ENCODE data around the gene PHAX.
"Not testable (repeated sequence)": the region's sequence is repeated elsewhere in the genome, so short reads cannot be mapped to it uniquely, and the experiment has no call there.

The PHAX gene, protein sequence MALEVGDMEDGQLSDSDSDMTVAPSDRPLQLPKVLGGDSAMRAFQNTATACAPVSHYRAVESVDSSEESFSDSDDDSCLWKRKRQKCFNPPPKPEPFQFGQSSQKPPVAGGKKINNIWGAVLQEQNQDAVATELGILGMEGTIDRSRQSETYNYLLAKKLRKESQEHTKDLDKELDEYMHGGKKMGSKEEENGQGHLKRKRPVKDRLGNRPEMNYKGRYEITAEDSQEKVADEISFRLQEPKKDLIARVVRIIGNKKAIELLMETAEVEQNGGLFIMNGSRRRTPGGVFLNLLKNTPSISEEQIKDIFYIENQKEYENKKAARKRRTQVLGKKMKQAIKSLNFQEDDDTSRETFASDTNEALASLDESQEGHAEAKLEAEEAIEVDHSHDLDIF

DNA sequence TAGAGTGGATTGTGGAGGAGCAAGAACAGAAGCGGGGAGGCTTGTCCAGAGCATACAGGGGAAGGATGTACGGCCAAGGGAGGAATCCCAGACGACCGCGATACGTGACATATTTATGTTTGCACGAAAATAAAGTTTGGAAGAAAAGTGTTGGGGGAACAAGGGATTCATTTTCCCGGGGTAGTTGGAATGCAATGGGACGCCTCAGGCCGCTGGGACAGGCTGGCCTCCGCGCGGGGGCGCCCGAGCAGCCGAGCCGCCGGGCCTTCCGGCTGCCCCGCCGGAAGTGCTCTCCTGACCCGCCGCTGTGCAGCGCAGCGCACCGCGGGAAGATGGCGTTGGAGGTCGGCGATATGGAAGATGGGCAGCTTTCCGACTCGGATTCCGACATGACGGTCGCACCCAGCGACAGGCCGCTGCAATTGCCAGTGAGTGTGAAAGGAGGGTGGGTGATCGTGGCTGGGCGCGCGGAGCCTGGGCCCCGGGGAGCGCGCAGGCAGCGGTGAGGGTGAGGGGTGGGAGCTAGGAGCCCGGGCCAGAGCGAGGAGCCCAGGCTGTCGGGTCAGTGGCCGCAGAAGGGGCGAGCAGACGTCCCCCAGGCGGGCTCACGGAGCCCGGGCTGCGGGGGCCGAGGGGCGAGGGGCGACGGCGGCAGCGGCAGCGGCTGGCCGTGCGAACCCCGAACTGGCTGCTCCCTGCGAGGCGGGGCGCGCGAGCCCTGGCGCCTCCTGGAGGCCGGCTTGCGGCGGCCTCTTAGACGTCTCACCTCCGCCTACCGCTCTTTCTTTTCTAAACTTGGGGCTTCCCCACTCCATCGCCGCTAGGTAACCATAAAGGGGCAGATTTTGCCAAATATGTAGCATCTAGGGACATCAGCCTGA is at the start of gene PHAX:
TSS of gene PHAX (plus strand) at position 317 of the 881 bp plus-strand sequence. CDS start at position 333, 16 bp downstream.
- DNase-seq (ENCODE audit: low read depth in 1 of 2, low spot score in 1 of 2), result peak; percentile 71 to 87
- TF ChIP-seq JUND (IDR thresholded peaks at IDR 0.05; ENCODE audit: low read depth), result no peak
- in situ Hi-C loops (cut with HindIII; ENCODE audit: low pct_unique_long_range_greater_than_20kb, low sequenced_read_pairs), result no loop called here

DNA sequence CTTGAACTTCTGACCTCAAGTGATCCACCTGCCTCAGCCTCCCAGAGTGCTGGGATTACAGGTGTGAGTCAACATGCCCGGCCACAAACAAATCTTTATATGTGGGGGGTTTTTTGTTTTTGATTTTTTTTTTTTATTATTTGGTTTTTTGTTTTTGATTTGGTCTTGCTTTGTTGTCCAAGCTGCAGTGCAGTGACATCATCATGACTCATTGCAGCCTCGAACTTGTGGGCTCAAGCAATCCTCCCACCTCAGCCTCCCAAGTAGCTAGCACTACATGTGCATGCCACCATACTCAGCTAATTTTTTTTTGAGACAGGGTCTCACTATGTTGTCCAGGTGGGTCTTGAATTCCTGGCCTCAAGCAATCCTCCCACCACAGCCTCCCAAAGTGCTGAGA is 48.1 kb upstream of the PHAX start:
- DNase-seq (ENCODE audit: low read depth in 1 of 2, low spot score in 1 of 2), result no peak

DNA sequence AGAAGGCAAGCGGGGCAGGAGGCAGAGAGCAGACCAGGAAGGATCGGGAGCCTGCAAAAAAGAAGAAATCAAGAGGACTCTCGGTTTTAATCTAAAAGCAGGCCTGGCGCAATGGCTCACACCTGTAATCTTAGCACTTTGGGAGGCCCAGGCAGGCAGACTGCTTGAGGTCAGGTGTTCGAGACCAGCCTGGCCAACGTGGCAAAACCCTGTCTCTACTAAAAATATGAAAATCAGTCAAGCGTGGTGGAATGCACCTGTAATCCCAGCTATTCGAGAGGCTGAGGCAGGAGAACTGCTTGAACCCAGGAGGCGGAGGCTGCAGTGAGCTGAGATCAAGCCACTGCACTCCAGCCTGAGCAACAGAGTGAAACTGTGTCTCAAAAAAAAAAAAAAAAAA is 45.6 kb upstream of the PHAX start:
- in situ Hi-C loops (cut with HindIII; ENCODE audit: low pct_unique_long_range_greater_than_20kb, low sequenced_read_pairs); DNase-seq (ENCODE audit: low read depth in 1 of 2, low spot score in 1 of 2): not testable (repeated sequence)

More for the DNA sequence above, 48.1 kb upstream of the PHAX start:
- in situ Hi-C loops (cut with HindIII; ENCODE audit: low pct_unique_long_range_greater_than_20kb, low sequenced_read_pairs), result no loop called here
- no peak for TF ChIP-seq JUND (IDR thresholded peaks at IDR 0.05; ENCODE audit: low read depth)

DNA sequence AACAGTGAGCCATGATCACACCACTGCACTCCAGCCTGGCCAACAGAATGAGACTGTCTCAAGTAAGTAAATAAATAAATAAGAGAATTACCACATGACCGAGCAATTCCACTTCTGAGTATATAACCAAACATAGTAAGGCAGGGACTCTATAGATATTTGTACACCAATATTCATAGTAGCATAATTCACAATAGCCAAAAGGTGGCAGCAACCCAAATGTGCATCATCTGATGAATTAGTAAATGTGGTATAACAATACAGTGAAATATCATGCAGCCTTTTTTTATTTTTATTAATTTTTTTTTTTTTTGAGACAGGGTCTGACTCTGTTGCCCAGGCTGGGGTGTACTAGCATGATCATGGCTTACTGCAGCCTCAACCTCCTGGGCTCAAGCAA is 38.8 kb upstream of the PHAX start:
- peak in 1 of 2 experiments; percentile 30 for DNase-seq (ENCODE audit: low read depth in 1 of 2, low spot score in 1 of 2)
- no peak for TF ChIP-seq JUND (IDR thresholded peaks at IDR 0.05; ENCODE audit: low read depth)
- in situ Hi-C loops (cut with HindIII; ENCODE audit: low pct_unique_long_range_greater_than_20kb, low sequenced_read_pairs), result no loop called here

DNA sequence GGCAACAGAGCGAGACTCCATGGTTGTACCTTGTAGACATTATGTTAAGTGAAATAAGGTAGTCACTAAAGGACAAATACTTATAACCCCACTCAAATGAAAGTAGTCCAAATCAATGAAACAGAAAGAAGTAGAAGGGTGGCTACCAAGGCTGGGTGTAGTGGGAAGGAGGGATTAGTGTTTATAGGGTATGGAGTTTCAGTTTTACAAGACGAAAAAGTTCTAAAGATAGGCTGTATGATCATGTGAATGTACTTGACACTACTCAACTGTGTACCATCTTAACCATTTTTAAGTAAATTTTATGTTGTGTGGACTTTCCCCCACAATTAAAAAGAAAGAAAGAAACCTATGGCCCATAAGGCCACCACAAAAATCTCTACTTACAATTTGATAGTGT is 37.9 kb upstream of the PHAX start:
- DNase-seq (ENCODE audit: low read depth in 1 of 2, low spot score in 1 of 2), result no peak
- in situ Hi-C loops (cut with HindIII; ENCODE audit: low pct_unique_long_range_greater_than_20kb, low sequenced_read_pairs), result no loop called here
- TF ChIP-seq JUND (IDR thresholded peaks at IDR 0.05; ENCODE audit: low read depth), result no peak

DNA sequence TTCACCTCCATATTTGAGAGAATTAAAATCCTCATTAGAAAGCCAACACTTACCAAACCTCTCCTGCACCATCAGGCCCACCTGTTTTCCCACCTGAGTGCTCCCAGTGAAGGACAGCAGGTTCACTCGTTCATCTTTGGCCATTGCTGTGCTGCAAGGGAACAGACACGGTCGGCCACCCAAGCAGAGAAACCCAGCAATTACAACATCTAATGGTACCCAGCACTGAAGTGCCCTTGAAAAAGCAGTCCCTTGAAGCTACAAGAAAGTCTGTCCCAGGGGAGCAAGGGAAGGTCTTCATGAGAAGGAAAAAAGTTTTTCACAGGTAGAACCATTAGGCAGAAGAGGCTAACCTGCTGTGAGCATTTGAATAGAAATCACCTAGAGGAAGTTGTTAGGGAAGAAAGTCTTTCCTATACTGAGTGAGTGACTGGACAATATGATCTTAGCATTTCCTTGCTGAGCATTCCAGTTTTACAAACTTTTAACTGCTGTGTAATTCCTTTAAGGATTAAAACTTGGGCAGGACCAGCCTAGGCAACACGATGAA is 32.5 kb upstream of the PHAX start:
- in situ Hi-C loops (cut with HindIII; ENCODE audit: low pct_unique_long_range_greater_than_20kb, low sequenced_read_pairs), result no loop called here
- TF ChIP-seq JUND (IDR thresholded peaks at IDR 0.05; ENCODE audit: low read depth), result no peak
- no peak for DNase-seq (ENCODE audit: low read depth in 1 of 2, low spot score in 1 of 2)

DNA sequence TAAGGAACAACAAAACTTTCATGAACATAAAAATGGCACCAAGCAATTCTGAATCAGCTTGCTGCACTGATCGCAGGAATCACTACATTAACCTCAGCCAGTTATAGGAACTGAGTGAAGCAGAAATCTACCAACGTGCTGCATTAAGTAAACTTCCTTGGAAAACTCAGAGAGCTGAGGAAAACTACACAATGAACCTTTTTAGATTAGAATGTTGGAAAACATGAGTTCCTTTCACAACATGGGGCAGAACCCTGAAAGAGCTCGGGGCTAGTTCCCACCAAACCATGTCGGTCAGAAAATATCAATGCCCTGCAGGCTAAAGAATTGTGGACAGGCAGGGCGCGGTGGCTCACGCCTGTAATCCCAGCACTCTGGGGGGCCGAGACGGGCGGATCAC is 25.1 kb upstream of the PHAX start:
- in situ Hi-C loops (cut with HindIII; ENCODE audit: low pct_unique_long_range_greater_than_20kb, low sequenced_read_pairs), result no loop called here
- DNase-seq (ENCODE audit: low read depth in 1 of 2, low spot score in 1 of 2), result no peak
- no peak for TF ChIP-seq JUND (IDR thresholded peaks at IDR 0.05; ENCODE audit: low read depth)

DNA sequence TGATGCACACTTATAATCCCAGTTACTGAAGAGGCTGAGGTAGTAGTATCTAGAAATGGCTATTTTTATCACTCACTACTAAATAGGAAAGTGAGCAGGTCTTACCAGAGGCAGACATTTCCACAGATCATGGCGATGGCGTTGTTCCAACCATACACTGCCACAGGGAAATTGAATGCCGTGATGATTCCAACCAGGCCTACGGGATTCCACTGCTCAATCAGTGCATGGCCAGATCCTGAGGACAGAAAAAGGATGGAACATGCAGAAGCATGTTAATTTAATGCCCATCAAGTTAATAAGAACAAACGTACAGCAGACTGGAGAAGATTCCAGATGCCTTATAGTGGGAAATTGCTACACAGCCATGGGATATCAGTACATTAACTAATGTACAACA is 23.8 kb upstream of the PHAX start:
- TF ChIP-seq JUND (IDR thresholded peaks at IDR 0.05; ENCODE audit: low read depth), result no peak
- in situ Hi-C loops (cut with HindIII; ENCODE audit: low pct_unique_long_range_greater_than_20kb, low sequenced_read_pairs), result no loop called here
- DNase-seq (ENCODE audit: low read depth in 1 of 2, low spot score in 1 of 2), result no peak

DNA sequence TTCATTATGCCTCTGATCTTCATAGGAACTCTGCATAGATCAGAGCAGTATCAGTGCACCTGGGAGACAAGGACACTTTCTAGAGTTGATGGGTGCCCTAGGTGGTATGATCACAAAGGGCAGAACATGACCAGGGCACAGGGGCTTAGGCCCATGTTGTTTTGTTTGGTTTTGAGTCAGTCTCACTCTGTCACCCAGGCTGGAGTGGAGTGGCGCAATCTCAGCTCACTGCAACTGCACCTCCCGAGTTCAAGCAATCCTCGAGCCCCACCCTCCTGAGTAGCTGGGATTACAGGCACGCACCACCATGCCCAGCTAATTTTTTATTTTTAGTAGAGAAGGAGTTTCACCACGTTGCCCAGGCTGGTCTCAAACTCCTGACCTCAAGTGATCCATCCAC is 23.3 kb upstream of the PHAX start:
- TF ChIP-seq JUND (IDR thresholded peaks at IDR 0.05; ENCODE audit: low read depth), result no peak

DNA sequence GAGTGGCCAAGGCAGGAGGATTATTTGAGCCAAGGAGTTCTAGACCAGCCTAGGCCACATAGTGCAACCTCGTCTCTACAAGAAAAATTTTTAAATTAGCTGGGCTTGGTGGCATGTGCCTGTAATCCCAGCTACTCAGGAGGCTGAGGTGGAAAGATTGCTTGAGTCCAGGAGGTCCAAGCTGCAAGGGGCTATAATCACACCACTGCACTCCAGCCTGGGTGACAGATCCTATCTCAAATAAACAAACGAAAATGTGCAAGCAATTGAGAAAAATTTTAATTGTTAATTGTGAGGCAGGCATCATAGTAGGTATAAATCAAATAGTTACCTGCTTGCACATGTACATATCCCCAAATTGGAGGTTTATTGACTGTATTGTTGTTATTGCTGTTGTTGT is 21.0 kb upstream of the PHAX start:
- no peak for TF ChIP-seq JUND (IDR thresholded peaks at IDR 0.05; ENCODE audit: low read depth)
- no peak for DNase-seq (ENCODE audit: low read depth in 1 of 2, low spot score in 1 of 2)
- in situ Hi-C loops (cut with HindIII; ENCODE audit: low pct_unique_long_range_greater_than_20kb, low sequenced_read_pairs), result no loop called here

More for the DNA sequence above, 23.3 kb upstream of the PHAX start:
- DNase-seq (ENCODE audit: low read depth in 1 of 2, low spot score in 1 of 2), result no peak
- in situ Hi-C loops (cut with HindIII; ENCODE audit: low pct_unique_long_range_greater_than_20kb, low sequenced_read_pairs), result no loop called here

DNA sequence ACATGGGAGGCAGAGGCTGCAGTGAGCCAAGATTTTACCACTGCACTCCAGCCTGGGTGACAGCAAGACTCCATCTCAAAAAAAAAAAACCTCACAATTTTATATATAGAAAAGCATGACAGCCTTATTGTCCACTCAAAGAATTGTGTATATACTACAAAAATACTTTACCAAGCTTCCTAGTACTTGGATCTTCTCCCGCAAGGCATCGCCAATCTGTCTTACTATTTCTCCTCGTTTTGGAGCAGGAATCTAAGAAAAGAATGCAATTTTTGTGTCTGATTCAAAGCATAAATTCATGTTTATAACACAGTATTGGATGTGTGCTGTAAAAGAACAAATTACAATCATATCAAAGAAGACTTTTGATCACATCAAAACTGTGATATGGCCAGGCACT is 17.0 kb upstream of the PHAX start:
- in situ Hi-C loops (cut with HindIII; ENCODE audit: low pct_unique_long_range_greater_than_20kb, low sequenced_read_pairs), result no loop called here
- no peak for DNase-seq (ENCODE audit: low read depth in 1 of 2, low spot score in 1 of 2)
- no peak for TF ChIP-seq JUND (IDR thresholded peaks at IDR 0.05; ENCODE audit: low read depth)

DNA sequence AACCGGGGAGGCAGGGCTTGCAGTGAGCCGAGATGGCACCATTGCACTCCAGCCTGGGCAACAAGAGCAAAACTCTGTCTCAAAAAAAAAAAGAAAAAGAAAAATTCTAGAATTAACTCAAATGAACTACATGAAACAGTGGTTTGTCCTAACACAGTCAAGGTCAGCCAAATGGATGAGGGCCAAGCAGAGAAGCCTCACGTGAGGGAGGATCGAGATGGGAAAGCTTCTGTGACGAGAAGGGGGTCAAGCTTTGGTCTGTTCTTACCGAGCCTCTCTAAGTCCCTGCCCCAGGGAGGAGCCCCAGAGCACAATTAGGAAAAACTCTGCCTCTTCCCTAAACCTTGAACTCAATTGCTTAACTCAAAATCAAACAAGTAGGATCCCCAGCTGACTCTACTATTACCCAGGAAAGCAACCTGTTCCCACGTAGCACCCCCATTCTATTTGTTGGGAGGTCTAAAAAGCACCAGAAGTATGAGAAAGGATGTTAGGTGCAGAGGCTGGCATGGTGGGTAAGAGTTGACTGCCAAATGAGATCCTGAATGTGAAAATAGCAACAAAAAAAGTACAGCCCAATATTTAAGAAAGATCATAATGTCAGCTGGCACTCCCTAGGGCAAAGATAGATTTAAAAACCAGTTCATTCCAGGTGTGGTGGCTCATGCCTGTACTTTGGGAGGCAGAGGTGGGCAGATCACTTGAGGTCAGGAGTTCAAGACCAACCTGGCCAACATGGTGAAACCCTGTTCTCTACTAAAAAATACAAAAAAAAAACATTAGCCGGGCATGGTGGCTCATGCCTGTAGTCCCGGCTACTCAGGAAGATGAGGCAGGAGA is 13.0 kb upstream of the PHAX start:
- TF ChIP-seq JUND (IDR thresholded peaks at IDR 0.05; ENCODE audit: low read depth), result no peak
- no peak for DNase-seq (ENCODE audit: low read depth in 1 of 2, low spot score in 1 of 2)
- in situ Hi-C loops (cut with HindIII; ENCODE audit: low pct_unique_long_range_greater_than_20kb, low sequenced_read_pairs), result no loop called here
